Activated naive CD4-positive, alpha-beta T cell treated with anti-CD3 and anti-CD28 coated beads, Interleukin-2, amount 50 U/mL, for 72 hours (primary cell): ENCODE data around the gene GPR146. TPM values are rescaled to one million over a fixed set of nuclear protein-coding genes. Genes with fewer than 3 reads are reported as not detected.
A peak's percentile ranks its signal among the peaks of the same experiment; 100 is the strongest.

Source experiments
- ATAC-seq, 2 donors: fragments of 150-1000 bp; cut with Tn5 transposase; 2 replicates each; pipeline ENCODE4 v1.10.0; 2021; ENCODE audit warnings: mild to moderate bottlenecking in 2 of 2, moderate library complexity in 2 of 2
- DNase-seq, 2 donors: peaks; one replicate each; pipeline ENCODE4 v3.0.0; 2021 to 2022; ENCODE audit warnings: low spot score in 2 of 2
- H3K27ac Mint-ChIP-seq, 2 donors: one replicate each; pipeline ENCODE4 v1.8.0; 2022; ENCODE audit warnings: mild to moderate bottlenecking in 2 of 2, mixed read lengths in 2 of 2
- H3K36me3 Mint-ChIP-seq, 2 donors: one replicate each; pipeline ENCODE4 v1.8.0; 2022; ENCODE audit warnings: mixed read lengths in 2 of 2
- H3K9me3 Mint-ChIP-seq, 2 donors: one replicate each; pipeline ENCODE4 v1.8.0; 2022; ENCODE audit warnings: mixed read lengths in 2 of 2
- total RNA-seq, 2 donors: library from RNA; stranded (reverse); gene quantifications; one replicate each; pipeline ENCODE4 v1.2.3, GENCODE V29; 2022

GPR146 gene
- total RNA-seq, 2 donors from 2014 or later, result 1.6 to 9.3 TPM

- peaks cover 6 to 16% of the 10 kb centered on the region in 2 donors for H3K36me3 Mint-ChIP-seq
- no peak overlapping the region for H3K27ac Mint-ChIP-seq
- ATAC-seq (no peak), DNase-seq (no peak)
- peaks cover 0 to 4% of the 10 kb centered on the region in 2 donors for H3K9me3 Mint-ChIP-seq
These were observed 55.3 kb downstream of the GPR146 start for GRCh38 chr7:1099637-1100036.

DNA sequence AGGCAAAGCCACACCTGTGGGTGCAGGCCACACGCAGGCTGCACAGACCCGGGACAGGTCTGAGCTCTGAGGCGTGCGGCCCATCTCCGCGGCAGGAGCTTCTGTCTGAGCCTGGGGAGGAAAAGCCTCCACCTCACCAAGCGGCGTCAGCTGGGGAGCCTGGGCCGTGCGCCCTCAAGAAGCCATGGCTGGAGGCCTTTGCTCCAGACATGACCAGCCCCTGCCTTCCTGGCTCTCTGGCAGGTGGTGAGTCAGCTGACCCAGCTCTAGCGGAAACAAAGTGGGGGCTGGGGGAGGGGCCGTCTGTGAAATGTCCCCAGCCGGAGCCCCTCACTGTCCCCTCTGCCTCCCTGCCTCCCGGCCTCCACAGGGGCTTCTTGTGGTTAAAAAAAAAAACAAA, 56.0 kb downstream of the GPR146 start:
- ATAC-seq (no peak), DNase-seq (no peak)
- Mint-ChIP-seq H3K9me3 (peaks cover 0 to 4% of the 10 kb centered on the region in 2 donors), H3K27ac (no peak overlapping the region), H3K36me3 (peaks cover 6 to 16% of the 10 kb centered on the region in 2 donors)

- ATAC-seq, result no peak
- Mint-ChIP-seq H3K36me3 (peaks cover 6 to 16% of the 10 kb centered on the region in 2 donors), H3K9me3 (peaks cover 0 to 4% of the 10 kb centered on the region in 2 donors), H3K27ac (no peak overlapping the region)
- DNase-seq, result no peak
These were observed 56.7 kb downstream of the GPR146 start for GRCh38 chr7:1100834-1101562.

- DNase-seq (no peak), ATAC-seq (no peak)
- peaks cover 0 to 4% of the 10 kb centered on the region in 2 donors for H3K9me3 Mint-ChIP-seq
- H3K36me3 Mint-ChIP-seq, result peaks cover 6 to 16% of the 10 kb centered on the region in 2 donors
- no peak overlapping the region for H3K27ac Mint-ChIP-seq
These were observed 57.5 kb downstream of the GPR146 start for GRCh38 chr7:1101563-1102431.

DNA sequence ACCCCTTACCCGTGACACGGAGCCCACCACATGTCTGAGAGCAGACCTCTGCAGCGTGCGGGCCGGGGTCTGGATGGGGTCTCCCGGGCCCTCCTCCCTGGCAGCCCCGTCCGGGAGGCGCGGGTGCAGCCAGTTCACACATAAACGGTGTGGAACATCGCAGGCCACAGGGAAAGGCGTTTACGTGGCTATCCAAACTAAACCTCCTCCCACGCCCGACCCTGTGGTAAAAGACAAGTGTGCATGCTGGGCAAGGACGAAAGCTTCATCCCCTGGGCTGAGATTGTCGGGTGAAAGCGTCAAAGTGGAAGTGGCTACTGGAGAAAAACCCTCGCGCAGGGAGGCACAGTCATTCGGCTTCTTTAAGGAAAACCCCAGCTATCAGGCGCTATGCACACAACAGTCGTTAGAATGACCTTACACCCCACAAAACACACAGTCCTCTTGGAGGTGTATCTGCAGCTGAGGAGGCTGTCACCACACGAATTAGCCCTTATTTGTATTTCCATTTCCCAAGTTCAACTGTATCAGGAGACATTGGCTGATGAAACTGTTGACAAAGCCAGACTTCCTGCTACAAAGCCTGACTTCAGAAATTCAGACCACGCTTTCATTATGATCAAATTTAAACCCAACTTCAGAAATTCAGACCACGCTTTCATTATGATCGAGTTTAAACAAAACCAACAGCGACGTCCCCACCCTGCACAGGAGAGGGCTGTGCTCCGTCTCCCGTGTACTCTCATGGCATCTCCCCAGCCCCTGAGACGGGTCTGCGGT, 58.9 kb downstream of the GPR146 start:
- peaks cover 0 to 2% of the 10 kb centered on the region in 2 donors for H3K9me3 Mint-ChIP-seq
- peak overlapping the region in 1 of 2 donors; percentile 41 for H3K27ac Mint-ChIP-seq
- H3K36me3 Mint-ChIP-seq, result peaks cover 2 to 3% of the 10 kb centered on the region in 2 donors
- DNase-seq (peak in 1 of 2 donors; percentile 29), ATAC-seq (peak; percentile 67 to 89)

DNA sequence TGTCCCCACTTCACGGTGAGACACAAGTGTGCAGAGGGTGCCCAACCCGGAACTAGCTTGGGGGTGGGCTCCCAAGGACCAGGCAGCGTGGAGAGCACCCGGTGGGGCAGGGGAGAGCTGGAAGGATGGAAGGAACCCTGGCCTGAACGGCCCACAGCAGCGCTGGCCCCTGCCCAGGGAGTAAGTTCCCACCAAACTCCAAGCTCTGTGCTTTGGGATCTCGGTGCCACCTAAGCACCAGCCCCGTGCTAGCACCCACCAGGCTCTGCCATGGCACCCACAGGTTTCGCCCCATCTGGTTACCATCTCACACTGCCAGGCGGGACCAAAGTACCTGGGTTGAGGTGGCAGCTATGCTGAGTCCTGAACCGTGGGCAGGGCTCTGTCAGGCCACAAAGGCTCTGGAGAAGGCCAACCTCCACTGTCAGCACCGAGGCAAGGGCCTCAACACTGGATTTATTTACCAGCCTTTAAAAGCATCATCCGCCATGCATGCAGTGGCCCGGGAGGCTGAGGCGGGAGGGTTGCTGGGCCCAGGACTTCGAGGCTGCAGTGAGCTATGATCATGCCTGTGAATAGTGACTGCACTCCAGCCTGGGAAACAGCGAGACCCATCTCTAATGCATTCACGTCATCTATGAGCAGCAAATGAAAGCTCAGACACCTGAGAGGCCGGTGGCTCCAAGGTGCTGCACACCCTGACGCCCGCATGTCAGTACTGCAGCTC, 59.6 kb downstream of the GPR146 start:
- Mint-ChIP-seq H3K9me3 (no peaks in the 10 kb centered on the region), H3K36me3 (no peaks in the 10 kb centered on the region), H3K27ac (peak overlapping the region in 1 of 2 donors; percentile 41)
- DNase-seq (no peak), ATAC-seq (no peak)

GRCh38 chr7:1104516-1105179, 60.3 kb downstream of the GPR146 start:
- Mint-ChIP-seq H3K27ac (no peak overlapping the region), H3K36me3 (no peaks in the 10 kb centered on the region), H3K9me3 (no peaks in the 10 kb centered on the region)
- ATAC-seq (no peak), DNase-seq (no peak)

DNA sequence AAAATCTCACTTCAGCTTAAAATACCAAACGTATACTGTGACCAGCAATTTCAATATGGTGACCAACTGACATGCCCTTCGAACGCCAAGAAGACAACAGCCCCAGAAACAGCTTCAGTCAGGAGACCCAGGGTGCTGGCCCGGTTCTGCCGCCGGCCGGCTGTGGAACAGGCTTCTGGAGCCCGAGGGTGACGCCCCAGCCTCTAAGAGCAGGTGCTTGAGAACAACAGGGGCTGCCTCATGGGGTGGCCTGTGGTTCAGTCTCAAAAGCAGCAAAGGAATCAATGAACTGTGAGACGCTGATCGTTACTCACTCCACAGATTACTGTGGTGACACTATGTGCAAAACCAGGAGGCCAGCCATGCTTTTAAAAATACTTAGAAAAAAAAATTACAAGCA, 60.8 kb downstream of the GPR146 start:
- no peaks in the 10 kb centered on the region for H3K36me3 Mint-ChIP-seq
- DNase-seq (no peak), ATAC-seq (no peak)
- no peaks in the 10 kb centered on the region for H3K9me3 Mint-ChIP-seq
- no peak overlapping the region for H3K27ac Mint-ChIP-seq

- H3K27ac Mint-ChIP-seq, result no peak overlapping the region
- no peaks in the 10 kb centered on the region for H3K36me3 Mint-ChIP-seq
- no peaks in the 10 kb centered on the region for H3K9me3 Mint-ChIP-seq
- DNase-seq, result no peak
- no peak for ATAC-seq
These were observed 61.9 kb downstream of the GPR146 start for GRCh38 chr7:1106063-1106792.

GRCh38 chr7:1106793-1107421, 62.6 kb downstream of the GPR146 start:
- no peaks in the 10 kb centered on the region for H3K36me3 Mint-ChIP-seq
- H3K9me3 Mint-ChIP-seq, result no peaks in the 10 kb centered on the region
- ATAC-seq (no peak), DNase-seq (no peak)
- no peak overlapping the region for H3K27ac Mint-ChIP-seq

GRCh38 chr7:1108264-1108920, 64.0 kb downstream of the GPR146 start:
- no peak overlapping the region for H3K27ac Mint-ChIP-seq
- DNase-seq (no peak), ATAC-seq (no peak)
- no peaks in the 10 kb centered on the region for H3K36me3 Mint-ChIP-seq
- no peaks in the 10 kb centered on the region for H3K9me3 Mint-ChIP-seq
